HG03095 (cell line): Measurements from ENCODE around the gene LRRC45.

ENCODE experiments used
- ATAC-seq: cut with Tn5 transposase; IDR thresholded peaks from one replicate; pipeline ENCODE4 v1.9.1; 2021; ENCODE audit warnings: moderate library complexity; ENCODE audit not compliant: unreplicated experiment

Gene LRRC45

GRCh38 chr17:82060614-82061013 is 37.5 kb downstream of the LRRC45 start:
- ATAC-seq: no peak

- no peak for ATAC-seq
Observed at GRCh38 chr17:82061047-82061925, 38.2 kb downstream of the LRRC45 start.

- no peak for ATAC-seq
Observed at GRCh38 chr17:82062076-82062983, 39.2 kb downstream of the LRRC45 start.

- no peak for ATAC-seq
Observed at GRCh38 chr17:82062984-82063368, 39.9 kb downstream of the LRRC45 start.

- ATAC-seq: no peak
Observed at GRCh38 chr17:82063424-82064415, 40.6 kb downstream of the LRRC45 start.

- ATAC-seq: no peak
Observed at GRCh38 chr17:82064433-82065192, 41.5 kb downstream of the LRRC45 start.

GRCh38 chr17:82065193-82065637 is 42.1 kb downstream of the LRRC45 start:
- peak; percentile 15 for ATAC-seq

- ATAC-seq: peak; percentile 52
Observed at GRCh38 chr17:82065638-82066303, 42.7 kb downstream of the LRRC45 start, which contains the start of gene DUS1L. TSS of gene DUS1L (minus strand) at chr17:82065804. CDS start at chr17:82065059, 745 bp downstream.

GRCh38 chr17:82070611-82071010 is 47.5 kb downstream of the LRRC45 start:
- no peak for ATAC-seq

- ATAC-seq: no peak
Observed at GRCh38 chr17:82072827-82073226, 49.7 kb downstream of the LRRC45 start.

GRCh38 chr17:82073446-82073845 is 50.3 kb downstream of the LRRC45 start:
- ATAC-seq: no peak

- no peak for ATAC-seq
Observed at GRCh38 chr17:82076018-82076784, 53.1 kb downstream of the LRRC45 start.

- ATAC-seq: no peak
Observed at GRCh38 chr17:82076785-82077591, 53.9 kb downstream of the LRRC45 start.

- no peak for ATAC-seq
Observed at GRCh38 chr17:82077617-82078358, 54.7 kb downstream of the LRRC45 start.

- ATAC-seq: no peak
Observed at GRCh38 chr17:82078433-82078832, 55.3 kb downstream of the LRRC45 start.

GRCh38 chr17:82079001-82079677 is 56.0 kb downstream of the LRRC45 start:
- ATAC-seq: no peak
